HS-27A (cell line): ENCODE results near the gene BTBD18.

Experiments
- DNase-seq: peaks from one replicate; pipeline ENCODE4 v3.0.0-alpha.2; 2012; ENCODE audit warnings: low read depth, missing footprints

BTBD18 gene

DNA sequence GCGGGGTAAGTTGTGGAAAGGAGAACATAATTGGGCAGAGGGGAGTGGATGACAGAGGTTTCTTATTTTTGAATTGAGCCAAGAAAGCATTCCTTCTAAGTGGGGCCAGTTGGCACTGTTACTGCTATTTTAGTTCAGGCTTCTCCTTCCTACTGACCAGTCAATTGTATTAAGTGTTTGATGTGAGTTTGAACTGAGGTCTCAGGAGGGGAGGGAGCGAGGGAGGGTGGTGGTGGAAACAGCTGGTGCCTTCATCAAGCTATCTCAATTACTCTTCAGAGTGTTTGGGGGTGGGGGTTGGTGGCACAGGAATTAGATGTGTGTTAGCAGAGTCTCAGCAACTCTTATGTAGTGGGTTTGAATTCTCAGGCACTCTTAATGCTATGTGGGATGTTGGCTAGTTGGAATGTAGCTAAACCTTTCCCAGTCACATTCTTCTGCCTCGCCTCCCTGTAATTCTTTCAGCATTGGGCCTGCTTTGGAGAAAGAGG, 24.5 kb upstream of the BTBD18 start:
- no peak for DNase-seq

DNA sequence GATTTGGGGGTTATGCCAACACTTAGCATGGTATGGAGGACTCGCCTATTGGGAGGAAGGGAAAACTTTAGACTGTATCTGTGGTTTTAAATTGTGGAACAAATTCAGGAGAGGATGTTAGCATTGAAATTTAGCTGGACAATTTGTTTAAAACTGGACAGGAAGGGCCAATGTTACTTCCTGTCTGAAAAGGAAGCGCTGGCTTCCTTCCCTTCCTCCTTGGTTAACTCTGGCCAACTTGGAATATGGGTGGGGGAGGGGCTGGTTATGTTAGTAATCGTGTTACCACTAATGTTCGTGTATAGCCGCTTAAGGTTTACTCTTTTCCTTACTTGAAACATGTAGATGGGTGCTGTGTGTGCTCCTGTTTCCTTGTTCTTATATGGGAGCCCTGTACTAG, 23.9 kb upstream of the BTBD18 start:
- DNase-seq, result no peak

DNA sequence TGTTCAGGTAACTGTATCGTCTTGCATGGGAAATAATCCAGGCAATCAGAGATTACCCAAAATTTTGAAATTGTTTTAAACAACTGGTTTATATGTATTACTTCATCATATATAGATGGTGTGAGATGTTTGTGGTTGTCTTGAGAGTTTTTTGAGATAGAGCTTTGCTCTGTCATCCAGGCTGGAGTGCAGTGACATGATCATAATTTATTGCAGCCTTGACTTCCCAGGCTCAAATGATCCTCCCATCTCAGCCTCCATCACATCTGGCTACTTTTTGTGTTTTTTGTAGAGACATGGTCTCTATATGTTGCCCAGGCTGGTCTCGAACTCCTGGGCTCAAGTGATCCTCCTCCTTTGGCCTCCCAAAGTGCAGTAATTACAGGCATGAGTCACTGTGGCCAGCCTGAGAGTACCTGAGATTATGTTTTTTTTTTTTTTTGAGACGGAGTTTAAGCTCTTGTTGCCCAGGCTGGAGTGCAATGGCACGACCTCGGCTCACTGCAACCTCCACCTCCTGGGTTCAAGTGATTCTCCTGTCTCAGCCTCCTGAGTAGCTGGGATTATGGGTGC, 21.5 kb upstream of the BTBD18 start:
- no peak for DNase-seq

DNA sequence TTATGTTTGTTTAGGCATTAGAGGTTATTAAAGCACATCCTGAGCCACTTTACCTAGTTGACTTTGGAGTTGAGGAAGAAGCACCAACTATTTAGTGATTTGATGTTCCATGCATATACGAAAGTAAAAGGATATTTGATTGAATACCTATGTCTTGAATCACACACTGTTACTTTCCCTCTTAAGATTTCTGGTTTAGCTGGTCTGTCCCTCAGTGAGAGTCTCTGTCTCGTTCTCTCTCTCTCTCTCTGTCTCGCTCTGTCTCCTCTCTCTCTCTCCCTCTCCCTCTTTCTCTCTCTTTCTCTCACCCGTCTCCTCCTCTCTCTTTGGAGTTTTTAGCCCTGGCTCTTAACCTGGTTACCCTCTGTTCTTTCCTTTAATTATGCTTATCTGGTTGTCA, 20.9 kb upstream of the BTBD18 start:
- DNase-seq, result no peak

- no peak for DNase-seq
Observed at GRCh38 chr11:57771365-57771764, 19.7 kb upstream of the BTBD18 start.

DNA sequence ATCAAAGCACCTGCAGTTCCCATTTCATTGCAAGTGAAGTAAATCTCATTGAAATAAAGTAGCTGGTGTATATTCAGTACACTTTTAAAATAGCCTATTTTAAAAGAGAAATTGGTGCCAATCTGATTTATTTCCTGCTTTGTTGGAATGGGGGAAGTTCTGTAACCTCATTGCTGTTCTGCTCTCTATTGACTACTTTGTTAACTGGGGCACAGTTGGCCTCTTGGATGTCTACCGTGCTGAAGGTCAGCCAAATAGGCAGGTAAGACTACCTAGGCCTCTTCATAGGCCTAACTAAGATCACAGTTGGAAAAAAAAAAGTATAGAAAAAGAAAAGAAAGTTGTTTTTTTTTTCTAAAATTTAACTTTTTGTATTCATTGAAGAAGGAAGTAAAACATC, 19.2 kb upstream of the BTBD18 start:
- DNase-seq, result no peak

- no peak for DNase-seq
Observed at GRCh38 chr11:57764972-57765371, 13.4 kb upstream of the BTBD18 start.

GRCh38 chr11:57764566-57764965, 12.9 kb upstream of the BTBD18 start:
- no peak for DNase-seq

DNA sequence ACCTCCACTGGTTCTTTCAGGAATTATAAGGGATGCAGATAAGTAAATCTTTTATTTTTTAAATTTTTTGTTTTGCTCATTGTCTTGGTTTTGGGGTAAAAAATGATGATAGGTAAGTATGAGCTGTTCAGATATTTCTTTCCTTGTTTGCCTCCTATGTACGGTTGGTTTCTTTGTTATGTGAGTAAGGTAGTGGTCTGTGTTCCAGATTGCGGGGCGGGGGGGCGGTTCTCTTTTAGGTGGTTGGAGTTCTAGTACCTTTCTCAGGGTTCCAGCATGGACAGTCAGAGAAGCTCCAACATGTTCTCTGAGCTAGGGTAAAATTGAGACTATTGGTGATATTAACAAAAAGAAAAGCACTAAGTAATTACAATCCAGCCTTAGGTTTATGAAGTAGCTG, 12.4 kb upstream of the BTBD18 start:
- no peak for DNase-seq

DNA sequence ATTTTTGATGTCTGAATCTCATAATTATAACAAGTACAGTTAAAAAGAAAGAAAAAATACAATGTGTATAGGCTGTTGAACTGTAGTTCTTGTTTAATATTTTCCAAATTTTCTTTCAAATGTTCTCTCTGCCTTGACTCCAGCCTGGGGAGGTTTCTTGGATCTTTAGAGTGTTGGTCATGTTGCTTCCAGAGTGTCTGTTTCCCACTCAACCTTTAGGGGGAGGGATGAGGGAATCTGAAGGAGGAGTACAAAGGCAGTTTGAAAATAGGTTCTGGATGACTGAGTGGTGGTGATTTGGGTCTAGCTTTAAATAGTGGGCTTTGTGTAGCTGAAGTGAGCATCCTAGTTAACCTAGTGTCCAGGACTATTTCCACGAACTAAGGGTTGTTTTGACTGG, 11.9 kb upstream of the BTBD18 start:
- no peak for DNase-seq

GRCh38 chr11:57762235-57762861, 10.7 kb upstream of the BTBD18 start:
- DNase-seq, result no peak

DNA sequence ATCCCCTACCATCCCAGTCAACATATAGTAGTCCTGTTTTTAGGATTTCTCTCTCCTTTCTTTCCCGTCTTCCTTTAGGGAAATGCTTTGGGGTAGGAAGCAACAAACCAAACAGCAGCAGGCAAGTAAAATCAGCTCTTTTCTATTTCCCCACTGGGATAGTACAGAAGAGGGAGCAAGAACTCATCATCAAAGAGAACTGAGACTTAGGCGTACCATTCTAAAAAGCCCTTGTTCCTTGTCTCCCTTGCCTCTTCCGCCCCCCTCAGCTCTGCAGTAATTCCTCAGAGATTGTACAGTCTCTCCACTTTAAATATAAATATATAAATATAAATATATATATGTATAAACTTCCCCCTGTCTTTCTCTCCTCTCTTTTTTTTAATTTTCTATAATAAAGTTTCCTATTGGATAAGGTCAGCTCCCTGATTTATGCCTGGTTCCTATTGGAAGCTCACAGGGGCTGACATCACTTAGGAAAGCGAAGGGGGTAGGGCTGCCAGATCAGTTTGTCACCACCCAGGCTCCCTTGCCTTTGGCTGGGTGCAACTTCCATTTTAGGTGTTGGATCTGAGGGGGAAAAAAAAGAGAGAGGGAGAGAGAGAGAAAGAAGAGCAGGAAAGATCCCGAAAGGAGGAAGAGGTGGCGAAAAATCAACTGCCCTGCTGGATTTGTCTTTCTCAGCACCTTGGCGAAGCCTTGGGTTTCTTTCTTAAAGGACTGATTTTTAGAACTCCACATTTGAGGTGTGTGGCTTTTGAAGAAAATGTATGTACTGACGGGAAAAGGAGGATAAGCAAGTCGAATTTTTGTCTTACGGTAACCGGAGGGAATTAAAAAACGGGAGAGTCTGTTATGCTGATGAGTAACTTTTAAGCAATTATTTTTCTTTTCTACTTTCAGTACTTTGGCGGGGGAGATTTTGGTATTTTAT, 9.9 kb upstream of the BTBD18 start, which contains the start of gene CTNND1:
CTNND1 (plus strand) TSS at position 502 of the 934 bp plus-strand sequence. CDS start 29,677 bp downstream, outside the sequence.
- DNase-seq, result peak; percentile 95

DNA sequence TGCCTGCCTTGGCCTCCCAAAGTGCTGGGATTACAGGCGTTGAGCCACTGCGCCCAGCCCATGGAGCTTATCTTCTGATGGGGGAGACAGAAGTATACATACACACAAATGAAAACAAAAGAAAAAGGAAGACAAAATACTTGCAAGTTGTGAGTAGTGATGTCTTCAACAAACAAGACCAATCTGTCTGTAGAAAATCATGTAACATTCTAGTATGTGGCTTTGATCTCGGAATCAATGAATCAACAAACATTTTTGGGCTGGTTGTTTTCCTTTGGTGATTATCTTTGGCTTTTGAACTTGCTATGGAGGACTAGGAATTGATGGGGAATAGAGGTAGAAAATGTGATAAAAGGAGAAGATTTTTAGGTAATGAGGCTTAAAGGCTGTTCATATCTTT, 6.6 kb upstream of the BTBD18 start:
- no peak for DNase-seq

- no peak for DNase-seq
Observed at GRCh38 chr11:57752954-57753353, 1.3 kb upstream of the BTBD18 start.

GRCh38 chr11:57751176-57751575, 443 bp downstream of the BTBD18 start:
- DNase-seq, result no peak

DNA sequence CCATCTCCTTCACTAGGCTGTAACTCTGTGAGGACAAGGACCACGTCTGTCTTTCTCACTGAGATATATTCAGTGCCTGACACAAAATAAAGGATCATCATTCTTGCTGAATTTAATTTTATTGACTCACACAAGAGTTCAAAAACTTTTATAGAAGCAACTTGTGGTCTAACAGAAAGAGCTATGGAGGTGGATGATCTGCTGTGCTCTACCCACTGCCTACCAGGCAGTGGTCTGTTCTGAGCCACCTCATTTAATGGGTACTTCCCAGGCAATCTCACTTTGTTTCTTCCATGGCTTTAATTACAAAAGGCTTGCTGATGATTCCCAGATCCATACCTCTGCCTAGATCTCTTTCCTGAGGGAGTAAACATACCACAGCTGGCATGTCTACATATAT, 4.7 kb downstream of the BTBD18 start:
- no peak for DNase-seq

GRCh38 chr11:57745206-57745605, 6.4 kb downstream of the BTBD18 start:
- no peak for DNase-seq

GRCh38 chr11:57744357-57744756, 7.3 kb downstream of the BTBD18 start:
- no peak for DNase-seq

GRCh38 chr11:57742087-57742452, 9.5 kb downstream of the BTBD18 start:
- DNase-seq, result no peak

DNA sequence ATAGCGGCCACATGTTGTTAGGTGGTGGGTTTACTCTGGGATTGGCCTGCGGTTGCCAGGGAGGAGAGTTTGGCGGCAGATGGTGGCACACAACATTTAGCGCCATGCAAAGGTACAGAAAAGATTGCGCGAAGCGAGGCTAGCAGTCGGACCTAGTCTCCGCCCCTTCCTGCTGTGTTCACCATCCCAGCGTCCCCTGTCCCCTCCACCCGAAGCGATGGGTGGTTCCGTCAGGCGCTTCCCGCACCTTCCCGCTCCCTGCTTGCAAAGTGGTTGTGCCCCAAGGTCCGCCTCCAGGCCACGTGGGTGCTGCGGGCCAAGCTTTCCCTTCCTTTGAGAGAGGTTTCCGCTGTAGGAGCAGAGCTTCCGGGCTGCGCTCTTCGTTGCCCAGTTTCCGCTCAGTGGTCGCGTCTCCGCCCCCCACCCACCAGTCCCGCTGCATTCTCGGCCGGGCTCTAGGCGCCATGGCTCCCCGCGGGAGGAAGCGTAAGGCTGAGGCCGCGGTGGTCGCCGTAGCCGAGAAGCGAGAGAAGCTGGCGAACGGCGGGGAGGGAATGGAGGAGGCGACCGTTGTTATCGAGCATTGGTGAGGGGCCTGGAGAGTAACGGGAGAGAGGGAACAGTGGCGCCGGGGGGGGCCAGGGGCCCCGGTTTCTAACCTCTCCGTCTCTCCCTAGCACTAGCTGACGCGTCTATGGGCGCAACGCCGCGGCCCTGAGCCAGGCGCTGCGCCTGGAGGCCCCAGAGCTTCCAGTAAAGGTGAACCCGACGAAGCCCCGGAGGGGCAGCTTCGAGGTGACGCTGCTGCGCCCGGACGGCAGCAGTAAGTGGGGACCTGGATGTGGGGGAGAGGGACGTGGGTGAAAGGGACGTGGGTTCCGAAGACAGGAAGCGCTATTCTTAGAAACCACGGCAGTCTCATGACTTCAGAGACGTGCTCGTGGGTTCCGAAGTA, 10.2 kb downstream of the BTBD18 start, which contains the start of gene SELENOH:
SELENOH (plus strand) TSS at position 360 of the 955 bp plus-strand sequence; CDS start at position 465, 105 bp downstream.
- peak; percentile 91 for DNase-seq

DNA sequence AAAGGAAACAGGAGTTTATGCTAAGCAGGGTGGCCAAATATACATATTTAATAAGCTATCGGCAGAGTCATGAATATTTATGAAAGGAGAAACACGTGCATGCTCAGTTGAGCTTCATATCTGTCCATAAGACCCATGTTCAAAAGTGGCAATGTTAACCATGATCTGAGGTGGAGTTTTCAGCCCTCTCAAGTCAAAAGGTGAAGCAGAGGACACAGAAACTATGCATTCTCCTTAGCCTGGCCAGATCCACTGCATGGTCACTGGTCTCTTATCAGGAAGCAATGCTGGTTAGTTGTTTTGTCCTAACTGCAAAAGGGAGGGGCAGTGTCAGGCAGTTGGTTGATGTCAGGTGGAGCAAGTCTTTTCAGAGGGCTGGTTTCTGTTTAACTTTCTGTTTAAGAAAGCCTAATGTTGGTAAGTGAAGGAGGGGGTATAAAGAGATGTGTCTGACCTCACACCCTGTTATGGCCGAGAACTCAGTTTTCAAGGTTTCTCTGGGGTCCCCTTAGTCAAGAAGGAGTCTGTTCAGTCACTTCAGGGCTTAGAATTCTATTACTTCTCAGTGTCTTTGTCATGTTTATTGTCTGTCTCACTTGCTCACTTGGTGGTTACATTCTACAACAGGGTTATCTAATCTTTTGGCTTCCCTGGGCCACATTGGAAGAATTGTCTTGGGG, 15.9 kb downstream of the BTBD18 start:
- DNase-seq, result no peak
